ENCODE measurements around the gene KAZN. TPM values are rescaled to one million over a fixed set of nuclear protein-coding genes. Genes with fewer than 3 reads are reported as not detected.

KAZN gene
- total RNA-seq, 1 donor from 2014 or later: 3.7 TPM

DNA sequence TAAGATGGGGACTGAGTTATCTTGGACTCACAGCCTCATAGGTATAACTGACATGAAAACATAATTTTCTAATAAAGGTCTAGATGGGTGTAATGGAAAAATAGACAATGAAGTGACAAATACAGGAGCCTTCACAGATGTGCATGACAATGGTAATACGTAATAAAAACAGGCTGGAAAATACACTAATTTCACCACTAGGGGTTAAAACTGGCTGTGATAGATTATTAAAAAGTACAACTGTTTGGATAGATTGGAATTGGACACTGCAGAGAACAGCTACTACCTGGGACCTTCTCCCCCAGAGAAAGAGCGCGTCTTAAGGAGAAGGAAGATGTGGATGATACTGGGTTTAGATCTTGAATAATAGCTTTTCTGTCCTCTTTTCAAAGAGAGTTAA lies 9.8 kb downstream of the KAZN start:
- Histone ChIP-seq H3K4me3 (ENCODE audit: low read length in 3 of 3) (no peak overlapping the region), H3K9ac (ENCODE audit: low read depth in 1 of 3, low read length in 3 of 3) (no peak overlapping the region), H3K4me1 (ENCODE audit: control insufficient read depth in 3 of 3, insufficient read depth in 3 of 3, low read length in 3 of 3) (no peaks in the 10 kb centered on the region), H3K27ac (ENCODE audit: low read depth, low read length) (no peak overlapping the region), H3K36me3 (ENCODE audit: control insufficient read depth in 3 of 3, insufficient read depth in 3 of 3, low read length in 3 of 3) (no peaks in the 10 kb centered on the region), H3K9me3 (ENCODE audit: control insufficient read depth in 3 of 3, low read length in 3 of 3) (no peaks in the 10 kb centered on the region), H3K27me3 (ENCODE audit: control insufficient read depth in 3 of 3, insufficient read depth in 3 of 3, low read length in 3 of 3) (peaks cover 0 to 11% (median 9%) of the 10 kb centered on the region in 3 donors)

DNA sequence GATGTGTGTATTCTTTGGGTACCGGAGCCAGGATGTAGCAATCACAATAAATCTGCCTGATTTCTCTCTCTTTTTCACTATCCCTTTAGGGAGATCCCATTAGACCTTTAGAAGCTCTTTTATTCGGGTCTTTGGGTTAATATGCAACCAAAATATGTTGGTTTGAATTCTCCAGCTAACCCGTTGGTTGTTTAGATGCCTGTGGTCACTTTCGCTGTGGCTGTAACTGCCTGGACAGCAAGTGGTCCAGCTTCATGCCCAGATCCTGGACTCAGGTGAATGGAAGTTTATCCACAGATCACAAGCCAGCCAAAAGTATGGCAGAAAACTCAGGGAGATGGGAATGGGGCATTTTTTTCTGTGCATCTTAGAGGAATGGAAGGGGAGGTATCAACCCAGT lies 12.3 kb downstream of the KAZN start:
- peaks cover 0 to 6% (median 2%) of the 10 kb centered on the region in 3 donors for H3K27me3 ChIP-seq (ENCODE audit: control insufficient read depth in 3 of 3, insufficient read depth in 3 of 3, low read length in 3 of 3)
- H3K4me3 ChIP-seq (ENCODE audit: low read length in 3 of 3): no peak overlapping the region
- H3K9ac ChIP-seq (ENCODE audit: low read depth in 1 of 3, low read length in 3 of 3): no peak overlapping the region
- no peaks in the 10 kb centered on the region for H3K36me3 ChIP-seq (ENCODE audit: control insufficient read depth in 3 of 3, insufficient read depth in 3 of 3, low read length in 3 of 3)
- H3K9me3 ChIP-seq (ENCODE audit: control insufficient read depth in 3 of 3, low read length in 3 of 3): no peaks in the 10 kb centered on the region
- no peak overlapping the region for H3K27ac ChIP-seq (ENCODE audit: low read depth, low read length)
- no peaks in the 10 kb centered on the region for H3K4me1 ChIP-seq (ENCODE audit: control insufficient read depth in 3 of 3, insufficient read depth in 3 of 3, low read length in 3 of 3)

DNA sequence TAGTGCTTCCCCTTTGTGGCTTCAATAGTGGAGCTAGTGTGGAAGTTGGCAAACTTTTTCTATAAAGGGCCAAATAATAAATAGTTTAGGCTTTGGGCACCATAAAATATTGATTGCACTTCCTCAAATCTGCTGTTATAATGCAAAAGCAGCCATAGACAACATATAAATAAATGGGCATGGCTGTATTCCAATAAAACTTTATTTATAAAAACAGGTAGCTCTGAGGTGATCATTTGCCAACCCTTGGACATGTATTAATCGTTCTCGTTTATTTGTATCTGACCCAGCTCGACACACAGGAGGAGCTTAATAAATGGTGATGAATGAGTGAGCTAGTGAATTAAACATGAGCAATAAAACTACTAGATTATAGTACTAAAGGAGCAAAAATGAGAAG lies 13.3 kb downstream of the KAZN start:
- Histone ChIP-seq H3K4me3 (ENCODE audit: low read length in 3 of 3) (no peak overlapping the region), H3K27me3 (ENCODE audit: control insufficient read depth in 3 of 3, insufficient read depth in 3 of 3, low read length in 3 of 3) (peaks cover 0 to 2% (median 0%) of the 10 kb centered on the region in 3 donors), H3K9ac (ENCODE audit: low read depth in 1 of 3, low read length in 3 of 3) (no peak overlapping the region), H3K27ac (ENCODE audit: low read depth, low read length) (no peak overlapping the region), H3K4me1 (ENCODE audit: control insufficient read depth in 3 of 3, insufficient read depth in 3 of 3, low read length in 3 of 3) (no peaks in the 10 kb centered on the region), H3K36me3 (ENCODE audit: control insufficient read depth in 3 of 3, insufficient read depth in 3 of 3, low read length in 3 of 3) (no peaks in the 10 kb centered on the region), H3K9me3 (ENCODE audit: control insufficient read depth in 3 of 3, low read length in 3 of 3) (no peaks in the 10 kb centered on the region)

DNA sequence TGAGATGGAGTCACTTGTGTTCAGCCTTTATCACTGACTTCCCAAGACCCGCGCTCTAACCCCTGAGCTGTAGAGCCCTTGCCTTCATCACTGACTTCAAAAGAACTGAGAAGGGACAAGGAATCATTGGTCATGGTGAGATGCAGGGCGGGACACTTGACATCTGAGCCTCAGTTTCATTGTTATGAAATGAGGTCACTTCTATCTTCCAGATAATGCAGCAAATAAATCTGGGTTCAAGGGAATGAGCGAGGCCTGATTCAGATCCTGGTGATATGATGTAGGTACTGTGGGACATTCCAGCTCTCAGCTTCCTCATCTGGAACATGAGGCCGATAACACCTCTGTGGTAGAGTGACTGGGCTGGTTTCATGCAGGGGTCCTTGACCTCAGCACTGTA lies 13.8 kb downstream of the KAZN start:
- no peaks in the 10 kb centered on the region for H3K4me1 ChIP-seq (ENCODE audit: control insufficient read depth in 3 of 3, insufficient read depth in 3 of 3, low read length in 3 of 3)
- peaks cover 0 to 2% (median 0%) of the 10 kb centered on the region in 3 donors for H3K27me3 ChIP-seq (ENCODE audit: control insufficient read depth in 3 of 3, insufficient read depth in 3 of 3, low read length in 3 of 3)
- no peak overlapping the region for H3K4me3 ChIP-seq (ENCODE audit: low read length in 3 of 3)
- H3K9ac ChIP-seq (ENCODE audit: low read depth in 1 of 3, low read length in 3 of 3): no peak overlapping the region
- H3K9me3 ChIP-seq (ENCODE audit: control insufficient read depth in 3 of 3, low read length in 3 of 3): no peaks in the 10 kb centered on the region
- H3K36me3 ChIP-seq (ENCODE audit: control insufficient read depth in 3 of 3, insufficient read depth in 3 of 3, low read length in 3 of 3): no peaks in the 10 kb centered on the region
- H3K27ac ChIP-seq (ENCODE audit: low read depth, low read length): no peak overlapping the region

DNA sequence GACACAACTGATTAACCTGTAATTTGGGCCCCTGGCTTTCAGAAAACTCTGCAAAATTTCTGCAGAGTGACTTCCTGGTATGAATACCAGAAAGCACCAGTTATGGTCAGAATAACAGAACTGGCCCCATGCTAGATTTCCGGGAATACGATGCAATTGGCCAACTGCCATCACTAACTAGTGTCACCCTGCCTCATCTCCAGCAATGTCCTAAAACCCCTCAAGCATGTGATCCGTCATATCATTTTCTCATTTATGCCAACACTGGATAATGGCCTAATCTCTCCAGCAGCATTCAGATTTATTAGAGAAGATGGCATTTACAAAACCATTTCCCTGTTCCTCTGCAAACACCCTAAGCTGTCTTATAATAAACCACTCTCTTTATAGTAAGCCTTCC lies 15.4 kb downstream of the KAZN start:
- Histone ChIP-seq H3K4me1 (ENCODE audit: control insufficient read depth in 3 of 3, insufficient read depth in 3 of 3, low read length in 3 of 3) (no peaks in the 10 kb centered on the region), H3K36me3 (ENCODE audit: control insufficient read depth in 3 of 3, insufficient read depth in 3 of 3, low read length in 3 of 3) (no peaks in the 10 kb centered on the region), H3K27ac (ENCODE audit: low read depth, low read length) (no peak overlapping the region), H3K9ac (ENCODE audit: low read depth in 1 of 3, low read length in 3 of 3) (no peak overlapping the region), H3K9me3 (ENCODE audit: control insufficient read depth in 3 of 3, low read length in 3 of 3) (peaks cover 3 to 4% (median 4%) of the 10 kb centered on the region in 3 donors), H3K4me3 (ENCODE audit: low read length in 3 of 3) (no peak overlapping the region), H3K27me3 (ENCODE audit: control insufficient read depth in 3 of 3, insufficient read depth in 3 of 3, low read length in 3 of 3) (peaks cover 0 to 2% (median 0%) of the 10 kb centered on the region in 3 donors)

DNA sequence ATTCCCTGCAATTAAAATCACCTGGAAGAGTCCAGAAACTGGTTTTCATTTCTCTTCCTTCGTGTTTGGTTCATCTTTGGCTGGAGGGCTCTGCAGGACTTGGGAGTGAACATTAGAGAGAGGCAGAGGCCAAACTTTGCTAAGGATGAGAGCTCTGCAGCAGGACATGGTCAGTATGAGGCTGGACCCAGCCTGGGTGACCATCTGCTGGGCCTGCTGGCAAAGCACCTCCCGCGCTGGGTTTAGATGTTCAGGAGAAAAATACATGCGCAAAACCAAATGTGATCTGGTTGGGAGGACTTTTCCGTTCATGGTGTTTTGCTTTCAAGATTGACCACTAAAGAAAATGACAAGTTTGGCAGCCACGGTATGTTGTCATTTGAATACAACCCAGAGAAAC lies 15.9 kb downstream of the KAZN start:
- Histone ChIP-seq H3K27me3 (ENCODE audit: control insufficient read depth in 3 of 3, insufficient read depth in 3 of 3, low read length in 3 of 3) (peaks cover 0 to 2% (median 0%) of the 10 kb centered on the region in 3 donors), H3K27ac (ENCODE audit: low read depth, low read length) (no peak overlapping the region), H3K36me3 (ENCODE audit: control insufficient read depth in 3 of 3, insufficient read depth in 3 of 3, low read length in 3 of 3) (no peaks in the 10 kb centered on the region), H3K9ac (ENCODE audit: low read depth in 1 of 3, low read length in 3 of 3) (no peak overlapping the region), H3K4me3 (ENCODE audit: low read length in 3 of 3) (no peak overlapping the region), H3K9me3 (ENCODE audit: control insufficient read depth in 3 of 3, low read length in 3 of 3) (peaks cover 3 to 4% (median 4%) of the 10 kb centered on the region in 3 donors), H3K4me1 (ENCODE audit: control insufficient read depth in 3 of 3, insufficient read depth in 3 of 3, low read length in 3 of 3) (no peaks in the 10 kb centered on the region)

DNA sequence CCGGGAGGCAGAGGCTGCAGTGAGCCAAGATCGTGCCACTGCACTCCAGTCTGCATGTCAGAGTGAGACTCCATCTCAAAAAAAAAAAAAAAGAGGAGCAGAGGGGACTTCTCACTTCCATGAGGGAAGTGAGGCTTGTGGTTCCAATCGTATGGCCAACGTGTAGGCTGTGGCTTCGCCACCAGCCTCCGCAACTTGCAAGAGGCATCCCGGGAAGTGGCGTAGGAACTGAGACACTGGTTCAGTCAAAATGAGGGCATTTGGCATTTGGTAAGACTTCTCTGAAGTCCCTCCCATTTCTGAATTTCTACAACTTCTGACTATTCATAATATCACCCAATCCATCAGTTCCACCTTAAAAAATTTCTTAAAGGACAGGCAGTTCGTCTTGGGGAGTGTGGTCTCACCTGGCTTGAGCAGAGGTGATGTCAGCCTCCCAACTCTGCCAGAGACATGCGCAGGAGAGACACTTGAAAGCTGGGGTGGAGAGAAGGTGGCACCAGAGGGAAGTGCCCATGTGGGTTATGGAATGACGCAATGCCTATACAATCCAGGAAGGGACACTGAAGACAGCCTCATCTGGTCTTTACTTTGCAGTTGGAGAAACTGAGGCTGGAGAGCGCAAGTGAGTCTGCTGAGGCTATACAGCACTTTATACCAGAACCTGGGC lies 17.2 kb downstream of the KAZN start:
- Histone ChIP-seq H3K27ac (ENCODE audit: low read depth, low read length) (no peak overlapping the region), H3K4me3 (ENCODE audit: low read length in 3 of 3) (no peak overlapping the region), H3K9ac (ENCODE audit: low read depth in 1 of 3, low read length in 3 of 3) (no peak overlapping the region), H3K36me3 (ENCODE audit: control insufficient read depth in 3 of 3, insufficient read depth in 3 of 3, low read length in 3 of 3) (no peaks in the 10 kb centered on the region), H3K4me1 (ENCODE audit: control insufficient read depth in 3 of 3, insufficient read depth in 3 of 3, low read length in 3 of 3) (no peaks in the 10 kb centered on the region), H3K9me3 (ENCODE audit: control insufficient read depth in 3 of 3, low read length in 3 of 3) (peaks cover 4 to 6% (median 4%) of the 10 kb centered on the region in 3 donors), H3K27me3 (ENCODE audit: control insufficient read depth in 3 of 3, insufficient read depth in 3 of 3, low read length in 3 of 3) (peaks cover 0 to 1% (median 0%) of the 10 kb centered on the region in 3 donors)

DNA sequence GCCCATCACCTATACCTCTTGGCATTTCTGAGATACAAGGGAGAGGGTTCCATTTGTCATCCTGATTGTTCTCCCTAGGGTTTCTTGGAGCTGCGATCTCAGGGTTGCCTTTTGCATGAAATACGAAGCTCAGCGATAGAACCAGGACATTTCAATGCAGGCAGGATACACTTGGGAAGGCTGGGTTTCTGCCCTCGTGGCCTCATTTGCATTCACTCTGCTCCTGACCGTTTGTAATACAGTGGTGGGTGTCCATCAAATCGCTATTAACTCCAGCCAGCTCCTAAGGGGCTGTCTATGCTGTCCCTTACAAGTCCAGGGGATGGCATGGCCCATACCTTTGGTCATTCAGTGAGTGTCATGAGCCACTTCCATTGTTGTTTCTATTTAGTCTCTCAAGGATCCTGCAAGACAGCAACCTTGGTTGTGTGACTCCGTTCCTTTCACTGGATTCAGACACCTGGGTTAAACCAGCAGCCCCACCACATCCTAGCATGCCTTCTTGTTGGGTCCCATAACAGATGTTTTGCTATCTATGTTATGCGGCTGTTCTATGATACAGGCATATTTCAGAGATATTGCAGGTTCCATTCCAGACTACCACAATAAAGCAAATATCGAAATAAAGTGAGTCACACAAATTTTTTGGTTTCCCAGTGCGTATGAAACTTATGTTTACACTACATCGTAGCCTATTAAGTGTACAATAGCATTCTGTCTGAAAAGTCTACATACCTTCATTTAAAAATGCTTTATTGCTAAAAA lies 18.3 kb downstream of the KAZN start:
- peaks cover 4 to 6% (median 4%) of the 10 kb centered on the region in 3 donors for H3K9me3 ChIP-seq (ENCODE audit: control insufficient read depth in 3 of 3, low read length in 3 of 3)
- H3K27ac ChIP-seq (ENCODE audit: low read depth, low read length): no peak overlapping the region
- no peak overlapping the region for H3K9ac ChIP-seq (ENCODE audit: low read depth in 1 of 3, low read length in 3 of 3)
- H3K4me3 ChIP-seq (ENCODE audit: low read length in 3 of 3): no peak overlapping the region
- H3K27me3 ChIP-seq (ENCODE audit: control insufficient read depth in 3 of 3, insufficient read depth in 3 of 3, low read length in 3 of 3): no peaks in the 10 kb centered on the region
- no peaks in the 10 kb centered on the region for H3K4me1 ChIP-seq (ENCODE audit: control insufficient read depth in 3 of 3, insufficient read depth in 3 of 3, low read length in 3 of 3)
- H3K36me3 ChIP-seq (ENCODE audit: control insufficient read depth in 3 of 3, insufficient read depth in 3 of 3, low read length in 3 of 3): no peaks in the 10 kb centered on the region

DNA sequence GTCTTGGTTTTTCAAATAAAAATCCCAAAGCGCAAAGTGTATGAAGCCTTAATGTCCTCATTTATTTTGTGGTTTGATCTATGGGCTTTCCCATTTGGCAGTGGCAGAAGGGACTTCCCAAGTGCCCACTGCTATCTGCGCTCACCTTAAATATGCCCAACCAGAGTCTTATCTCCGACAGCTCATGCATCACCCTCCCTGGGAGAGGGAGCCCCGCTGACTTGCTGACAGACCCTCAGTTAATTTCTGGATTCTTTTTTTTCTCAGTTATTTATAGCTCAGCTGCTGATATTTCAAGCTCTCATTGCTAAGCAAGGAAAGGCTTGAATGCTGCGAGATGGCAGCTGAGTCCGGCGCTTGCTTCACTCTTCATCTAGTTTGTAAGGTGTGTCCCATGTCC lies 19.3 kb downstream of the KAZN start:
- Histone ChIP-seq H3K36me3 (ENCODE audit: control insufficient read depth in 3 of 3, insufficient read depth in 3 of 3, low read length in 3 of 3) (no peaks in the 10 kb centered on the region), H3K27ac (ENCODE audit: low read depth, low read length) (no peak overlapping the region), H3K9me3 (ENCODE audit: control insufficient read depth in 3 of 3, low read length in 3 of 3) (peaks cover 4 to 6% (median 4%) of the 10 kb centered on the region in 3 donors), H3K4me3 (ENCODE audit: low read length in 3 of 3) (no peak overlapping the region), H3K4me1 (ENCODE audit: control insufficient read depth in 3 of 3, insufficient read depth in 3 of 3, low read length in 3 of 3) (no peaks in the 10 kb centered on the region), H3K9ac (ENCODE audit: low read depth in 1 of 3, low read length in 3 of 3) (no peak overlapping the region), H3K27me3 (ENCODE audit: control insufficient read depth in 3 of 3, insufficient read depth in 3 of 3, low read length in 3 of 3) (no peaks in the 10 kb centered on the region)

DNA sequence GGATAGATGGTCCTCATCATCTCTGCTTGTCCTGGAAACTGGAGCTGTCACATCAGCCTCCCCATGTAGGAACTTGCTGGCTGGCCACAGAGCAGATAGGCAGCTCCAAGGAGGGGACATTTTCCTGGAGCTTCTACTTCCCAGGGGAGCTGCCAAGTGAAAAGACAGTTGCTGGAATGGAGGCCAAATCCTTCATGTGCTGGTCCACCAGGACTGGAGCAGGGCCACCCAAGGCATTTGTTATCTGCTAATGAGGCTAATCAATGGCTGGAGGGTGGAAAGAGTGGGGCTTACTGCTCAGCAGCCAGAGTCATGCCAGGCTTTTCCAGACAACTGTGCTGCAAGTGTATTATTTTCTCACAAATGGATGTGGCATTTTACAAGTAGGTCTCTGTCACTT lies 22.5 kb downstream of the KAZN start:
- no peak overlapping the region for H3K27ac ChIP-seq (ENCODE audit: low read depth, low read length)
- H3K36me3 ChIP-seq (ENCODE audit: control insufficient read depth in 3 of 3, insufficient read depth in 3 of 3, low read length in 3 of 3): no peaks in the 10 kb centered on the region
- peaks cover 4 to 6% (median 4%) of the 10 kb centered on the region in 3 donors for H3K9me3 ChIP-seq (ENCODE audit: control insufficient read depth in 3 of 3, low read length in 3 of 3)
- no peak overlapping the region for H3K4me3 ChIP-seq (ENCODE audit: low read length in 3 of 3)
- no peak overlapping the region for H3K9ac ChIP-seq (ENCODE audit: low read depth in 1 of 3, low read length in 3 of 3)
- no peaks in the 10 kb centered on the region for H3K4me1 ChIP-seq (ENCODE audit: control insufficient read depth in 3 of 3, insufficient read depth in 3 of 3, low read length in 3 of 3)
- no peaks in the 10 kb centered on the region for H3K27me3 ChIP-seq (ENCODE audit: control insufficient read depth in 3 of 3, insufficient read depth in 3 of 3, low read length in 3 of 3)
